Fibroblast of skin of right biceps (primary cell): ENCODE results near the gene TOX2.

Experiments used
- DNase-seq: peaks from one replicate; pipeline ENCODE4 v3.0.0-alpha.2; 2013

TOX2 gene

GRCh38 chr20:44081888-44082287 is 167.2 kb downstream of the TOX2 start:
- no peak for DNase-seq

GRCh38 chr20:44083220-44083933 is 168.7 kb downstream of the TOX2 start:
- peak; percentile 80 for DNase-seq

GRCh38 chr20:44084439-44084838 is 169.8 kb downstream of the TOX2 start:
- DNase-seq: no peak

GRCh38 chr20:44084891-44085290 is 170.2 kb downstream of the TOX2 start:
- DNase-seq: no peak

- DNase-seq: no peak
Measured at GRCh38 chr20:44085616-44086434, 171.2 kb downstream of the TOX2 start.

GRCh38 chr20:44087051-44087856 is 172.6 kb downstream of the TOX2 start:
- DNase-seq: no peak

- no peak for DNase-seq
Measured at GRCh38 chr20:44087857-44088120, 173.1 kb downstream of the TOX2 start.

- peak; percentile 55 for DNase-seq
Measured at GRCh38 chr20:44089987-44090674, 175.5 kb downstream of the TOX2 start.

GRCh38 chr20:44091026-44091425 is 176.4 kb downstream of the TOX2 start:
- DNase-seq: no peak

- peak; percentile 51 for DNase-seq
Measured at GRCh38 chr20:44092551-44093248, 178.0 kb downstream of the TOX2 start.

GRCh38 chr20:44093249-44093582 is 178.6 kb downstream of the TOX2 start:
- DNase-seq: no peak

GRCh38 chr20:44095831-44096230 is 181.2 kb downstream of the TOX2 start:
- DNase-seq: no peak

GRCh38 chr20:44097521-44098255 is 183.0 kb downstream of the TOX2 start:
- DNase-seq: no peak

- DNase-seq: no peak
Measured at GRCh38 chr20:44098256-44098630, 183.6 kb downstream of the TOX2 start.

GRCh38 chr20:44098657-44099056 is 184.0 kb downstream of the TOX2 start:
- DNase-seq: no peak

- DNase-seq: no peak
Measured at GRCh38 chr20:44099832-44100231, 185.2 kb downstream of the TOX2 start.

- no peak for DNase-seq
Measured at GRCh38 chr20:44102582-44102981, 187.9 kb downstream of the TOX2 start.

GRCh38 chr20:44104798-44105517 is 190.3 kb downstream of the TOX2 start:
- peak; percentile 65 for DNase-seq

- DNase-seq: no peak
Measured at GRCh38 chr20:44106615-44107014, 192.0 kb downstream of the TOX2 start.

- DNase-seq: no peak
Measured at GRCh38 chr20:44109951-44110361, 195.3 kb downstream of the TOX2 start.
